ENCODE data around the gene KLHL26.
"Not testable (repeated sequence)": the region's sequence is repeated elsewhere in the genome, so short reads cannot be mapped to it uniquely, and the experiment has no call there.

The KLHL26 gene

GRCh38 chr19:18667531-18668251 lies 30.9 kb downstream of the KLHL26 start:
- no peak for DNase-seq

- no peak for DNase-seq
Observed at GRCh38 chr19:18668252-18668631, 31.4 kb downstream of the KLHL26 start.

- no peak for DNase-seq
Observed at GRCh38 chr19:18668744-18669523, 32.1 kb downstream of the KLHL26 start.

GRCh38 chr19:18669524-18669817 lies 32.6 kb downstream of the KLHL26 start:
- no peak for DNase-seq

GRCh38 chr19:18669883-18670282 lies 33.1 kb downstream of the KLHL26 start:
- DNase-seq = no peak

GRCh38 chr19:18670312-18670711 lies 33.5 kb downstream of the KLHL26 start:
- DNase-seq = no peak

GRCh38 chr19:18671303-18672043 lies 34.6 kb downstream of the KLHL26 start:
- DNase-seq = no peak

GRCh38 chr19:18672044-18672451 lies 35.2 kb downstream of the KLHL26 start:
- no peak for DNase-seq

GRCh38 chr19:18672606-18673337 lies 35.9 kb downstream of the KLHL26 start:
- DNase-seq = no peak

- DNase-seq = no peak
Observed at GRCh38 chr19:18674616-18675015, 37.8 kb downstream of the KLHL26 start.

- DNase-seq = no peak
Observed at GRCh38 chr19:18675779-18676178, 39.0 kb downstream of the KLHL26 start.

GRCh38 chr19:18676692-18677091 lies 39.9 kb downstream of the KLHL26 start:
- no peak for DNase-seq

GRCh38 chr19:18677156-18677555 lies 40.3 kb downstream of the KLHL26 start:
- DNase-seq = no peak

GRCh38 chr19:18680148-18680547 lies 43.3 kb downstream of the KLHL26 start:
- DNase-seq = not testable (repeated sequence)

- no peak for DNase-seq
Observed at GRCh38 chr19:18682807-18683108, 45.9 kb downstream of the KLHL26 start.

GRCh38 chr19:18683109-18683957 lies 46.5 kb downstream of the KLHL26 start, which contains the start of gene CRTC1:
Gene CRTC1, plus strand, starts transcription at chr19:18683680. Its CDS starts 23 bp downstream, at chr19:18683703.
- peak; percentile 80 for DNase-seq

- DNase-seq = no peak
Observed at GRCh38 chr19:18683958-18684641, 47.3 kb downstream of the KLHL26 start.

- no peak for DNase-seq
Observed at GRCh38 chr19:18684642-18684993, 47.8 kb downstream of the KLHL26 start.

- DNase-seq = no peak
Observed at GRCh38 chr19:18685597-18686190, 48.9 kb downstream of the KLHL26 start.

GRCh38 chr19:18687740-18688465 lies 51.1 kb downstream of the KLHL26 start:
- DNase-seq = no peak

GRCh38 chr19:18696023-18696422 lies 59.2 kb downstream of the KLHL26 start:
- DNase-seq = peak; percentile 85
